Measurements from ENCODE around the gene CCDC134. TPM values are rescaled to one million over a fixed set of nuclear protein-coding genes. Genes with fewer than 3 reads are reported as not detected.
"Not testable (repeated sequence)": the region's sequence is repeated elsewhere in the genome, so short reads cannot be mapped to it uniquely, and the experiment has no call there.

CCDC134 gene
- polyA plus RNA-seq, 4 donors, result 7.4 to 10.6 (median 8.2) TPM

- DNase-seq (ENCODE audit: low read depth in 4 of 4, low spot score in 3 of 4), result no peak
These were observed 39.7 kb downstream of the CCDC134 start for GRCh38 chr22:41840216-41840615.

GRCh38 chr22:41841085-41841712, 40.7 kb downstream of the CCDC134 start:
- DNase-seq (ENCODE audit: low read depth in 4 of 4, low spot score in 3 of 4), result no peak

- DNase-seq (ENCODE audit: low read depth in 4 of 4, low spot score in 3 of 4), result no peak
These were observed 42.8 kb downstream of the CCDC134 start for GRCh38 chr22:41842996-41843970.

- DNase-seq (ENCODE audit: low read depth in 4 of 4, low spot score in 3 of 4), result no peak
These were observed 43.6 kb downstream of the CCDC134 start for GRCh38 chr22:41844036-41844435.

GRCh38 chr22:41844513-41844912, 44.0 kb downstream of the CCDC134 start:
- no peak for DNase-seq (ENCODE audit: low read depth in 4 of 4, low spot score in 3 of 4)

- no peak for DNase-seq (ENCODE audit: low read depth in 4 of 4, low spot score in 3 of 4)
These were observed 45.1 kb downstream of the CCDC134 start for GRCh38 chr22:41845380-41846267.

- no peak for DNase-seq (ENCODE audit: low read depth in 4 of 4, low spot score in 3 of 4)
These were observed 45.9 kb downstream of the CCDC134 start for GRCh38 chr22:41846268-41846987.

GRCh38 chr22:41847300-41847699, 46.8 kb downstream of the CCDC134 start:
- DNase-seq (ENCODE audit: low read depth in 4 of 4, low spot score in 3 of 4), result no peak

- no peak for DNase-seq (ENCODE audit: low read depth in 4 of 4, low spot score in 3 of 4)
These were observed 48.0 kb downstream of the CCDC134 start for GRCh38 chr22:41848468-41848867.

- DNase-seq (ENCODE audit: low read depth in 4 of 4, low spot score in 3 of 4), result no peak
These were observed 56.0 kb downstream of the CCDC134 start for GRCh38 chr22:41856469-41856868.

- DNase-seq (ENCODE audit: low read depth in 4 of 4, low spot score in 3 of 4), result no peak
These were observed 56.8 kb downstream of the CCDC134 start for GRCh38 chr22:41857155-41857859.

GRCh38 chr22:41857860-41858199, 57.4 kb downstream of the CCDC134 start:
- DNase-seq (ENCODE audit: low read depth in 4 of 4, low spot score in 3 of 4), result no peak

GRCh38 chr22:41862160-41862529, 61.7 kb downstream of the CCDC134 start:
- peak in 1 of 4 donors; percentile 38 for DNase-seq (ENCODE audit: low read depth in 4 of 4, low spot score in 3 of 4)

- DNase-seq (ENCODE audit: low read depth in 4 of 4, low spot score in 3 of 4), result no peak
These were observed 62.2 kb downstream of the CCDC134 start for GRCh38 chr22:41862530-41863266.

- no peak for DNase-seq (ENCODE audit: low read depth in 4 of 4, low spot score in 3 of 4)
These were observed 63.0 kb downstream of the CCDC134 start for GRCh38 chr22:41863472-41863871.

- DNase-seq (ENCODE audit: low read depth in 4 of 4, low spot score in 3 of 4), result no peak
These were observed 68.1 kb downstream of the CCDC134 start for GRCh38 chr22:41868556-41868955.

GRCh38 chr22:41870081-41870480, 69.6 kb downstream of the CCDC134 start:
- not testable (repeated sequence) for DNase-seq (ENCODE audit: low read depth in 4 of 4, low spot score in 3 of 4)

- no peak for DNase-seq (ENCODE audit: low read depth in 4 of 4, low spot score in 3 of 4)
These were observed 70.3 kb downstream of the CCDC134 start for GRCh38 chr22:41870786-41871185.

- no peak for DNase-seq (ENCODE audit: low read depth in 4 of 4, low spot score in 3 of 4)
These were observed 72.9 kb downstream of the CCDC134 start for GRCh38 chr22:41873391-41873790.
